Activated naive CD8-positive, alpha-beta T cell (primary cell): ENCODE results near the gene SUPT16H.
A peak's percentile ranks its signal among the peaks of the same experiment; 100 is the strongest.
"Not testable (repeated sequence)": the region's sequence is repeated elsewhere in the genome, so short reads cannot be mapped to it uniquely, and the experiment has no call there.

Source experiments
- H3K27ac Mint-ChIP-seq: one replicate; pipeline ENCODE4 v1.8.0; 2021; ENCODE audit warnings: mixed read lengths
- H3K27me3 Mint-ChIP-seq: one replicate; pipeline ENCODE4 v1.8.0; 2021; ENCODE audit warnings: mixed read lengths
- H3K36me3 Mint-ChIP-seq: one replicate; pipeline ENCODE4 v1.8.0; 2021; ENCODE audit warnings: mixed read lengths
- H3K4me1 Mint-ChIP-seq: one replicate; pipeline ENCODE4 v1.8.0; 2021; ENCODE audit warnings: low read depth, mixed read lengths
- H3K4me3 Mint-ChIP-seq: one replicate; pipeline ENCODE4 v1.8.0; 2021; ENCODE audit warnings: mild to moderate bottlenecking, mixed read lengths
- H3K9me3 Mint-ChIP-seq: one replicate; pipeline ENCODE4 v1.8.0; 2021; ENCODE audit warnings: low read depth, mixed read lengths

The SUPT16H gene

DNA sequence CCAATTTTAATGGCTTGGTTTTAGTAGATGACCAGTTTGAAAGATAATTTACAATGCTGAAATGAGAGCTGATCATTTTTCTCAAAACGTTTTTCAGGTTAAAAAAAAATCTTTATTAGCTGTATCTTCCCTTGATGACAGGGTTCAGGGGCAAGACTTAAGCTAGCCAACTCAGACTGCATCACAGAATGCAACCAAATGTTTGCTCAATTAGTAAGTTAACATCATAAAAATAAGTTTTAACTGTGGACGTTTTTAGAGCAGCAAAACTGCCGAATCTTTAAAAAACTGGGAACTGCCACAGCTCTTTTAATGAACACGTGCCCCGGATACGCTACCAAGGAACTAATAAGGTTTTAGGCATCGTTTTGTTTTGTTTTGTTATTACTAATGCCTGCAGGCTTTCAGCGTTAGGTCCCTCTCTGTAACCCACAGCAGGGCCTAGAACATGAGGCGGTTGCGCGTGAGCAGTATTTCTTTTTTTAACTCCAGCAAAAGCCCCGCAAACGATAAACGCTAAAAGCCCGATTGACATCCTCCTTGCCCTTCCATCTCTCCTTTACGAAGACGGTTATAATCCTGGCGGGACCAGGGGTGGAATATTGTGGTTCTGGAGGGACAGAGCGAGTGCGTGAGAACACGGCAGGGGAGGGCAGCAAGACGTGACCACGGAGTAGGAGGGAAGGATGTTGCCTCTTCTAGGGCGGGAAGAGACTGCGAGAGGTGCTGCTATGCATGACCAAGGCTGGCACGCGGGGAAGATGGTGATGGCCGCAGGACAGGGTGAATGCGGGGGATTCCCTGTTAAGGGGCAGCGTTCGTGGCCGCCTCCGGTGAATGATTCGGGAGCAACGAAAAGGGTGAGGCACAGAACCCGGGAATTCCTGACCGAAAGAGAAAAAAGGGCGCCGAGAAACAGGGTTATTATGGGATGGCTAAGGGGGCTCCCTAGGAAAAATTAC, 652 bp downstream of the SUPT16H start:
- H3K27me3 Mint-ChIP-seq = no peaks in the 10 kb centered on the region
- no peaks in the 10 kb centered on the region for H3K9me3 Mint-ChIP-seq
- peaks cover 10% of the 10 kb centered on the region for H3K36me3 Mint-ChIP-seq
- peak overlapping the region; percentile 99 for H3K4me3 Mint-ChIP-seq
- peaks cover 46% of the 10 kb centered on the region for H3K4me1 Mint-ChIP-seq
- H3K27ac Mint-ChIP-seq = peak overlapping the region; percentile 100

DNA sequence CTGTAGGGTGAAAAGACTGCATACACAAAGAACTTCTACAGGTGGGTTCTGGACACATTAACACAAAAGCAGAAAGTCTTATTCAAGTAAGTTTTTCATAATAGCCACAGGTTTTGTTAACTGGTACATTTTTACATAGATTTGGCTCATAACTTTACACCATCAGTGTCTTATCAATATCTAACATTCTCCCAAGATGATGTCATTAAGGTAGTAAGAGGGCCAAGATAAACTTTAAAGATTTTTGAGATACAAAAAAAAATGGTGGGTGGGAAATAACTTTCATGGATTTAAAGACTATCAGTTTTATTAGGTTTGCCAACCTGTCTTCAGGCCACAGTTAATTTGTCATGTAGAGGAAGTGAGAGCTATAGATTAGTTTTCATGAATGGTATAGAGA, 1.7 kb downstream of the SUPT16H start:
- Mint-ChIP-seq H3K9me3 (no peaks in the 10 kb centered on the region), H3K27me3 (no peaks in the 10 kb centered on the region), H3K36me3 (peaks cover 9% of the 10 kb centered on the region), H3K4me1 (peaks cover 52% of the 10 kb centered on the region), H3K27ac (peak overlapping the region; percentile 100), H3K4me3 (peak overlapping the region; percentile 99)

DNA sequence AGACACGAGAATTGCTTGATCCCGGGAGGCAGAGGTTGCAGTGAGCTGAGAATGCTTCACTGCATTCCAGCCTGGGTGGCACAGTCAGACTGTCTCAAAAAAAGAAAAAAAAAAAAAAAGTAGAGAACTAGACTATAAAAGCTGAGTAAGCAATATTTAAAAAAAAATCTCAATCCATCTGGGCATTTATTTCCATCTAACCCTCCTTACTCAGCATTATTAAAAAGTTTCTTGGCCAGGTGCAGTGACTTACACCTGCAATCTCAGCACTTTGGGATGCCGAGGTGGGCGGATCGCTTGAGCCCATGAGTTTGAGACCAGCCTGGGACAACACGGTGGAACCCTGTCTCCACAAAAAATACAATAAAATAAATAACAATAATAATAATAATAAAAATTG, 4.5 kb downstream of the SUPT16H start:
- H3K27ac Mint-ChIP-seq = no peak overlapping the region
- H3K36me3 Mint-ChIP-seq = peaks cover 9% of the 10 kb centered on the region
- no peaks in the 10 kb centered on the region for H3K27me3 Mint-ChIP-seq
- H3K9me3 Mint-ChIP-seq = no peaks in the 10 kb centered on the region
- H3K4me3 Mint-ChIP-seq = no peak overlapping the region
- H3K4me1 Mint-ChIP-seq = peaks cover 42% of the 10 kb centered on the region

DNA sequence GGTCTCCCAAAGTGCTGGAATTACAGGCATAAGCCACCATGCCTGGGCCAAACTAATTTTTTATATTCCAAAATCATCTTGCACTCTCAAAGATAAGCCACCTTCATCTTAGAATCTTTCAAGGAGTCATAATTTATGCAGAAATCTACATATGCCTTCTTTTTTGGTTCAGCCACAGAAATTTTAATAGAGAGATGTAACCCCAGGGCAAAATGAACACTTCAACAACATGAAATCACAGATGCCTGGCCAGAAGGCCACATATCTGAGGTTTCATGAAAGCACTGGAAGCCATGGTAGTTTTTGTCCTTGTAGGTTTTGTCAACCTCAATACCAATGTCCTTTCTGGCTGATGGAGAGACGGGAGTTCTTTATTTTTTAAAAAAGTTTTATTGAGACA, 9.8 kb downstream of the SUPT16H start:
- Mint-ChIP-seq H3K4me3 (no peak overlapping the region), H3K27ac (no peak overlapping the region), H3K36me3 (peaks cover 5% of the 10 kb centered on the region), H3K4me1 (peaks cover 13% of the 10 kb centered on the region), H3K27me3 (no peaks in the 10 kb centered on the region), H3K9me3 (no peaks in the 10 kb centered on the region)

DNA sequence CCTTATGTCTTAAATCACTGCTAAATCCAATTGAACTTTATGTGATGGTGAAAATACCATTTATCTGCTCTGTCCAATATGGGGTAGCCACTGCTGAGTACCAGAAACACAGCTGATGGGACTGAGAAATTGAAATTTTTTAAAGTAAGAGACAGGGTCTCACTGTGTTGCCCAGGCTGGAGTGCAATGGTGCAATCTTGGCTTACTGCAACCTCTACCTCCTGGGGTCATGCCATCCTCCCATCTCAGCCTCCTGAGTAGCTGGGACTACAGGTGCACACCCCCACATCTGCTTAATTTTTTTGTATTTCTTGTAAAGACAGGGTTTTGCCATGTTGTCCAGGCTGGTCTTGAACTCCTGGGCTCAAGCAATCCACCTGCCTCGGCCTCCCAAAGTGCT, 11.0 kb downstream of the SUPT16H start:
- H3K36me3 Mint-ChIP-seq, H3K9me3 Mint-ChIP-seq, H3K4me1 Mint-ChIP-seq, H3K27me3 Mint-ChIP-seq, H3K27ac Mint-ChIP-seq, H3K4me3 Mint-ChIP-seq: not testable (repeated sequence)

DNA sequence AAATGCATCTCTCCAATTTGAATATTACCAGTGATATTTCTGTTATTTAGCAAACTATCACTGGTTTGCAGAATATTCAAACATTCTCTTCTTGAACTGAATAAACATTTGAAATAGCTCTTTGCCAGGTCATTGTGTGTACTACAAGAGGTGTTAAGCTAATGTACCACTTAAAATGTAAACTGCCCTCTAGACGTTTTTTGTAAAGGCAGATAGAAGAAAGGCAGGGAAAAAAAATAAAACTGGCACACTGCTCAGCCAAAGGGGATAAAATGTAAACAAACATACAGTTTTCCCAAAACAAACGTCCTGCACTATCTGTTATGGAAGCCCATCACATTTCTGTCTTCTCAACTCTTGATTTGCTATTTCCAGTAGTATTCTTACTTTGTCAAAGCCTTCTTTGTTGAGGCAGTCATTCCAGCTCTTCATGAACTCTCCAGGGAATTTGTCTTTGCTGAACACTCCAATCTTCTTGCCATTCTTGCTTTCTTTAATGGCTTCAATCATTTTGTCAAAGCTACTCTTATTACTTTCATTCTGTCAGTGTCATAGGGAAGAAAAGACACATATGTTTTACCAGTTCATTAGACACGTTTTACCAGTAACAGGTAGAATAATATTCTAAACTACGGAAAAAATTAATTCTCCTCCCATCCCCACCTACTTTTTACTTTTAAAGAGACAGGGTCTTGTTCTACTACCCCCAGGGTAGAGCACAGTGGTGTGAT, 13.7 kb downstream of the SUPT16H start:
- Mint-ChIP-seq H3K4me1 (peaks cover 2% of the 10 kb centered on the region), H3K27ac (no peak overlapping the region), H3K27me3 (no peaks in the 10 kb centered on the region), H3K36me3 (peaks cover 8% of the 10 kb centered on the region), H3K9me3 (no peaks in the 10 kb centered on the region), H3K4me3 (no peak overlapping the region)

DNA sequence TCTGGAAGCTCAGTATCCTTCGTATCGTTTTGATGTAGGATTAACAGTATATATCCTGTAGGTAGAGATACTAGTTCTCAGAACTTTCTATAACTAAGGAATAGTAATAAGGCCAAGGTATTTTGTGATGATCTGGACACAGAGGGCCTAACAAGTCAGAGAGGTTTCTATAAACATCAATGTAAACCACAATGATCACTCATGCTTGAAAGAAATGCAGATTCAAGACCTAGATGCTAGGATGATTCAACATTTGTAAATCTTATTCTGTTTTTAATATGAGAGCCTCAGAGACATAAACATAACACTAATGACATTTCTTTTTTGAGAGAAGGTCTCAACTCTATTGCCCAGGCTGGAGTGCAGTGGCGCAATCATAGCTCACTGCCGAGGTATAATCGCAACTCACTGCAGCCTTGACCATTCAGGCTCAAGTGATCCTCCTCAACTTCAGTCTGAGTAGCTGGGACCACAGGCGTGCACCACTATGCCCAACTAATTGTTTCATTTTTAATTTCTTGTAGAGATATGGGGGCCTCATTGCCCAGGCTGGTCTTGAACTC, 16.2 kb downstream of the SUPT16H start:
- H3K27me3 Mint-ChIP-seq = no peaks in the 10 kb centered on the region
- H3K4me1 Mint-ChIP-seq = no peaks in the 10 kb centered on the region
- H3K9me3 Mint-ChIP-seq = no peaks in the 10 kb centered on the region
- no peak overlapping the region for H3K4me3 Mint-ChIP-seq
- H3K27ac Mint-ChIP-seq = no peak overlapping the region
- peaks cover 7% of the 10 kb centered on the region for H3K36me3 Mint-ChIP-seq

DNA sequence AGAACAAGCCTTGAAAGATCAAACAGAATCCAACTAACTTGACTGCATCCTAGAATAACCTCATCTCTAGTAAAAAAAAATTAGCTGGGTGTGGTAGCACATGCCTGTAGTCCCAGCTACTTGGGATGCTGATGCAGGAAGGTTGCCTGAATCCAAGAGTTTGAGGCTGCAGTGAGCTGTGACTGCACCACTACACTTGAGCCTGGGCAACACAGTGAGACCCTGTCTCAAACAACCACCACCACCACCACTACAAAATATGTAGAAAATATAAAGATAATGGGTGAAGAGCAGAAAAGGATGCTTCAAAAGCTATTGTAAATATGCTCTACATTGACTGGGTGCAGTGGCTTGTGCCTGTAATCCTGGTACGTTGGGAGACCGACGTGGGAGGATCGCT, 27.3 kb downstream of the SUPT16H start:
- H3K27ac Mint-ChIP-seq = no peak overlapping the region
- H3K27me3 Mint-ChIP-seq = no peaks in the 10 kb centered on the region
- no peaks in the 10 kb centered on the region for H3K9me3 Mint-ChIP-seq
- no peak overlapping the region for H3K4me3 Mint-ChIP-seq
- peaks cover 25% of the 10 kb centered on the region for H3K36me3 Mint-ChIP-seq
- H3K4me1 Mint-ChIP-seq = no peaks in the 10 kb centered on the region

DNA sequence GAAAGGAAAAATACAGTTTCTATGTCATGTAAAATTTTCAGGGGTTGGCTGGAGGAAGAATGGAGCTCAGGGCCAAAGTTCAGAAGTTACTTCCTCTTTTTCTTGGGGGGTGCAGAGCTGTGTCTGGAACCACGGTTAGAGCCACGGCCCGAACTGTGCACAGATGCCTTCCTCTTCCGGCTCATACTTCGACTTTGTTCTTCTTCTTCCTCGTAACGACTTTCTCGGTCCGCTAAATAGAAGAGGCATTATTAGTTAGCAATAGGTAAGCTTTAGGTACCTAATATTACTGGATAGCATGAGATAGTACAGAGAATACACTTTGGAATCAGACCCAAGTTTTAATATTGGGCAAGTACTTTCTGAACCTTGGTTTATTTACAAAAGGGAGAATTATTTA, 31.2 kb downstream of the SUPT16H start:
- Mint-ChIP-seq H3K27ac (peak overlapping the region; percentile 3), H3K4me1 (no peaks in the 10 kb centered on the region), H3K27me3 (no peaks in the 10 kb centered on the region), H3K36me3 (peaks cover 19% of the 10 kb centered on the region), H3K9me3 (no peaks in the 10 kb centered on the region), H3K4me3 (no peak overlapping the region)

DNA sequence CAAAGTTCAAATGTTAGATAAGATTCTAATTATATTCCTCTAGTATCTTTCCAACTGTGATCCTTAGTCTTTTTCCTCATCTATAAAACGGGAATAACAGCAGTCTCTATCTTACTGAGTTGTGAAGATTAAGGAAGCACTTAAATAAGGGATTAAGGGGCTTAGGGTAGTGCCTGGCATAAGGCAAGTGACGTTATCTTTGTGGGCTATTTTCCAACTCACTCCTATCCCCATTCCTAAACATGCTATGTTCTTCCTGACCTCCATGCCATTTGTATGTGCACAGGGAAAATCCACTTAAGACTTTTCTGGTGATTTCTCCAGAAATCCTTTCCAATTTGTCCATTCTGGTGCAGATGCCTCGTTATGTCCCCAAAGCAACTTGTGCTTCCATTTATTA, 33.3 kb downstream of the SUPT16H start:
- H3K36me3 Mint-ChIP-seq = peaks cover 12% of the 10 kb centered on the region
- H3K4me1 Mint-ChIP-seq = no peaks in the 10 kb centered on the region
- no peaks in the 10 kb centered on the region for H3K9me3 Mint-ChIP-seq
- no peak overlapping the region for H3K27ac Mint-ChIP-seq
- H3K4me3 Mint-ChIP-seq = no peak overlapping the region
- H3K27me3 Mint-ChIP-seq = no peaks in the 10 kb centered on the region

DNA sequence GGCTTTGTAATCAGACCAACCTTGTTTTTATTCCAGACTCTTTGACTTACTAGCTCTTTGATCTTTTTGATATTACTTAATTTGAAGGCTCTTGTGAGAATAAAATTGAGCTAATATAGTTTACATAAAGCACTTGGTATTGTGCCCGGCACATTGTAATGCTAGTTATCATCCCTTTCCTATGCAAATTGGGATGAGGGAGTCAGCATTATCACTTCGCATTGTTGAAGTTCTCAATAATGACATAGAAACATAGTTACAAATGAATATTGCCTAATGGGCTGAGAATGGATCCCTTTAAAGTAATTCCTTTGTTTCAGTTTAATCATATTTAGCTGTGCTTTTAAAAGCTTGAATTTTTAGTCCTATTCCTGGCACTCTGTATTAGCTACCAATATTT, 36.6 kb downstream of the SUPT16H start:
- no peaks in the 10 kb centered on the region for H3K9me3 Mint-ChIP-seq
- H3K4me3 Mint-ChIP-seq = no peak overlapping the region
- H3K4me1 Mint-ChIP-seq = peaks cover 3% of the 10 kb centered on the region
- no peaks in the 10 kb centered on the region for H3K27me3 Mint-ChIP-seq
- H3K27ac Mint-ChIP-seq = no peak overlapping the region
- peaks cover 3% of the 10 kb centered on the region for H3K36me3 Mint-ChIP-seq

DNA sequence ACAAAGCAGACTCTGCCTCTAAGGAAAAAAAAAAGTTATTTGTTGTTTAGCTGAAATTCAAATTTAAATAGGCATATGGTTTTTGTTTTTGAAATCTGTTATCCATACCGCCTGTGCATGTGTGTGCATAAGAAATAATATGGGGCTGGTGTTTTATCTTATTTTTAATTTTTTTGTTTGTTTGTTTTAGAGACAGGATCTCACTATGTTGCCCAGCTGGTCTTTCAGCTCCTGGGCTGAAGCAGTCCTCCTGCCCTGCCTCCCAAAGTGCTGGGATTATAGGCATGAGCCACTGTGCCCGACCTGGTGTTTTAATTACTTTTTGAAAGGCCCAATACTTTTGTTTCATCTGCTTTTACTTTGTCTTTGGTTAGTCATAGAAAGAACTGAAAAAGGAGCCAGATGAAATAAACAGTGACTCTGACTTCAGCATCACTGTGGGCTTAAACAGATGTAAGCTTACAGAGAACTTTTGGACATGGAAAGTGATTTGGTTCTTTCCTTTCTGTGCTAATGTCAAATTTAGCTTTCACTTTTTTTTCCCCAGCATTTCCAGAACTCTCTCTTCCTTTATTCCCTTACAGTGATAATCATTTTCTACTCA, 37.2 kb downstream of the SUPT16H start:
- H3K27ac Mint-ChIP-seq = no peak overlapping the region
- H3K27me3 Mint-ChIP-seq = no peaks in the 10 kb centered on the region
- peaks cover 3% of the 10 kb centered on the region for H3K4me1 Mint-ChIP-seq
- H3K4me3 Mint-ChIP-seq = no peak overlapping the region
- no peaks in the 10 kb centered on the region for H3K9me3 Mint-ChIP-seq
- H3K36me3 Mint-ChIP-seq = no peaks in the 10 kb centered on the region

DNA sequence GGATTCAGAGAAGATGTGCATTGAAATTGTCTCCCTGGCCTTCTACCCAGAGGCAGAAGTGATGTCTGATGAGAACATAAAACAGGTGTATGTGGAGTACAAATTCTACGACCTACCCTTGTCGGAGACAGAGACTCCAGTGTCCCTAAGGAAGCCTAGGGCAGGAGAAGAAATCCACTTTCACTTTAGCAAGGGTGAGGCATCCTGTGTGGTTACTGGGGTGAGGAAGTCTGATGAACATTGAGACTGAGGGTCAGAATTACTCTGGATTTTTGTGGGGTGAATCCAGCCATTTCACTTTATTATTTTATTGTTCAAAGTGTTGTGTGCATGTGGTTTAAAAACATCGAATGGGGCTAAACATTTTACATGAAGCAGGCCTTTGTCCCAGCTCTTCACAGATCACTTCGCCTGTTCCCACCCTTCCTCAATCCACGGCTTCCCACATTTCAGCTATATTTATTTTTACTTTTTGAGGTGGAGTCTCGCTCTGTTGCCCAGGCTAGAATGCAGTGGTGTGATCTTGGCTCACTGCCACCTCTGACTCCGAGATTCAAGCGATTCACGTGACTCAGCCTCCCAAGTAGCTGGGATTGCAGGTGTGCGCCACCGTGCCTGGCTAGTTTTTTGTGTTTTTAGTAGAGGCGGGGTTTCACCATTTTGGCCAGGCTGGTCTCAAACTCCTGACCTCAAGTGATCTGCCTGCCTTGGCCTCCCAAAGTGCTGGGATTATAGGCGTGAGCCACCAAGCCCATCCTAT, 40.6 kb downstream of the SUPT16H start:
- Mint-ChIP-seq H3K27ac (no peak overlapping the region), H3K27me3 (no peaks in the 10 kb centered on the region), H3K36me3 (no peaks in the 10 kb centered on the region), H3K9me3 (no peaks in the 10 kb centered on the region), H3K4me1 (peaks cover 3% of the 10 kb centered on the region), H3K4me3 (no peak overlapping the region)

DNA sequence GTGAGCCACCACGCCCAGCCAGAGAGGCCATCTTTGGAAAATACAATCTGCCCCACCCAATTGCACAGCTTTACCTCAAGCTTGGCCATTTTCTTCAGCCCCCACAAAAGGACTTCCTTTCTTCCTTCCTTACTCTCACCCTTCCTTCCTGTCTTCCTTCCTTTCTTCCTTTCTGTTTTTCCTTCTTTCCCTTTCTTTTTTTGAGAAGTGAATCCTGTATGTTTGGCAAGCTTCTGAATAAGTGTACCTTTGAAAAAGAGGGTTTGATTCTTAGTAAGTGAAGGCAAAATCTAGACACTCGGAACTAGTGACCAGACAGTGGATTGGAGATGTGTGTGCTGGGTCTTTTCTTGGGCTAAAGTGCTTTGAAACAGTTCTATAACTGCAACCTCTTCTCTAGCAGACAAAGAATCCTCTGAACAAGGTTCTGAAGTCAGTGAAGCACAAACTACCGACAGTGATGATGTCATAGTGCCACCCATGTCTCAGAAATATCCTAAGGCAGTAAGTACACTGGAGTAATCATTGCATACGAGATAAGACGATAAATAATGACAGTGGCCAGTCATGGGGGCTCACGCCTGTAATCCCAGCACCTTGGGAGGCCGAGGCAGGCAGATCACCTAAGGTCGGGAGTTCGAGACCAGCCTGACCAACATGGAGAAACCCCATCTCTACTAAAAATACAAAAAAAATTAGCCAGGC, 49.5 kb downstream of the SUPT16H start:
- Mint-ChIP-seq H3K27me3 (no peaks in the 10 kb centered on the region), H3K4me1 (no peaks in the 10 kb centered on the region), H3K4me3 (no peak overlapping the region), H3K9me3 (no peaks in the 10 kb centered on the region), H3K27ac (no peak overlapping the region), H3K36me3 (no peaks in the 10 kb centered on the region)
